GM21515 (cell line): ENCODE measurements around the gene GAL3ST2.
"Not testable (repeated sequence)": the region's sequence is repeated elsewhere in the genome, so short reads cannot be mapped to it uniquely, and the experiment has no call there.

Source experiments
- ATAC-seq: cut with Tn5 transposase; IDR thresholded peaks from one replicate; pipeline ENCODE4 v1.9.1; 2021; ENCODE audit not compliant: unreplicated experiment

The GAL3ST2 gene

DNA sequence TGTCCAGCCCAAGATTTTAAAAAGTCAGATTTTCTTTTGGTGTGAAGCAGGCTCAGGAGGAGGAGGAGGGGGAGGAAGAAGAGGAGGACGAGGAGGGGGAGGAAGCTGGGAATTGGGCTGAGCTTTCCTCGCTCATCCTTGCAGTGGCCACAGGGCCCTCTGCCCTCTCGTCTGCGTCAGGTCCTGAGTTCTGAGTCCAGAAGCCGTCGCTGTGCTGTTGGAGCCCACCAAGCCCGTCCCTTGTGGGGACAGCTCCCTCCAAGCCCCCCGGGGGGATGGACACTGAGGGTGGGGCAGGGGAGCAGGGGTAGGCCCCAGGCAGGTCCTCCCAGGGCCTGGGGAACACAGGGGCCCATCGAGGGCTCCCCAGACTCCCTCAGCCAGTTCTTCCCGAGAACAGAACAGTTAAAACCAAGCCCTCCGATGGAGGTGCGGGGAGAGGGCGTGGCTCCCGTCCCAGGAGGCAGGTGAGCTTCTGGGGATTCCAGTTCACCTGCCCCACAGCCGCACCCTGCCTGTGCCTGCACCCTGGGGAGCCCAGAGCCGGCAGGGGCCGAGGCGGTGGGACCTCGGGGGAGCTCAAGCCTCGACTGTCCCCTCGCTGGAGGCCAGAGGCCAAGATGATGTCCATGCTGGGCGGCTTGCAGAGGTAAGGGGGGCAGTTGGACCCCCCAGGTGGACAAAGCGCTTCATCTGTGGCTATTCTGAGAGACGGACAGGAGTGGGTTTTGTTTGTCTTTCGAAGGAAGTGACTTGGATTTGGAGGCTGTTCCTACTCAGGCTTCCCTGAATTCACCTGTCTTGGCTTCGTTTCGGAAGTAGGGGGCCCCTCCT, at the start of gene GAL3ST2:
Gene GAL3ST2 (plus strand): TSS at position 487 of the 834 bp plus-strand sequence. CDS start 134 bp downstream, at position 621.
- no peak for ATAC-seq

DNA sequence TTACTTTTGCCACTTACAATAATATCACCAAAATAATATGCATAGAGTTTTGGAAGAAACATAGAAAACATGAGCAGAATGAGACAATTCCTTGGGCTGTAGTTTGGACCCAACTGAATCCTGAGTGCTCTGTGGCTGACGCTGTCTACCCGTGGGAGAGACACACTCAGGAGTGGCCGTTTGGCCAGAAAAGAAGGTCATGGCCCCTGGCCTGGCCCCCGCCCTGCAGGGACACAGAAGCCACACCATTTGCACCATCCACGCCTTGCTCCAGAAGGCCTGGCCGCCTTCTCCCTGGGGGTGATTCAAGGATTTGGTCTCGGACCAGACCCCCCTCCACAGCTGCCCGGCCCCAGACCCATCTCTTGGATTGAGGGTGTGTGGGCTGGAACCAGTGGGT, 48.6 kb upstream of the GAL3ST2 start:
- no peak for ATAC-seq

DNA sequence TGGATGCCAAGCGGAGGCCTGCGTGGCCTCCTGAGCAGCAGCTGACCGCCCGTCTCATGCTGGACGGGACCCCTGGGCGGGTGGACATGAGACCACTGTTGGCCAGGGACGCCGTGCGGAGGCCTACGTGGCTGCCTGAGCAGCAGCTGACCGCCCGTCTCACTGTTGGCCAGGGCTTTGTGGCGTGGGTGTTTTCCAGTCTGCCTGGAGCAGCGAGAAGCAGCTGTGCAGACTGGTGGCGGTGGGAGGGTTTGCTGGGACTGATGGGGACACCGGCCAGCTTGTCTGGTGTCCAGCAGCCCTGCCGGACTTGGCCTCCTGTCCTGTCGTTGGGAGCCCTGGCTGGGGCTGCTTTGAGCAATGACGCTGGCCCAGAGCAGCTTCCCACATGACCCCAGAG, 48.0 kb upstream of the GAL3ST2 start:
- no peak for ATAC-seq

- no peak for ATAC-seq
These were observed 46.8 kb upstream of the GAL3ST2 start for GRCh38 chr2:241729868-241730267.

- ATAC-seq, result no peak
These were observed 45.8 kb upstream of the GAL3ST2 start for GRCh38 chr2:241730671-241731293.

- not testable (repeated sequence) for ATAC-seq
These were observed 44.0 kb upstream of the GAL3ST2 start for GRCh38 chr2:241732513-241733186.

GRCh38 chr2:241733391-241734207, 43.0 kb upstream of the GAL3ST2 start:
- ATAC-seq, result no peak

DNA sequence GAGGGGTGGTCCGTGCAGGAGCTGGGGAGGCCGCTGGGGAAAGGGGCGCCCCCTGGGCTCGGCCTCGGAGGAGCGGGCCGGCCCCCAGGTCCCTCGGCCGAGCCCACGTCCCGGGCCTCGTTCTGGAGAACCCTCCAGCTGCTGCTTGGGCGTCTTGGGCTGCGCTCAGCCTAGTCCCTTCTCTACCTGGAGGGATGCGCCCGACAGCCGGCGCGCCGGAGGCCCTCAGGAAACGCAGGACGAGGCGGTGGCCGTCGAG, 42.5 kb upstream of the GAL3ST2 start:
- peak; percentile 24 for ATAC-seq

DNA sequence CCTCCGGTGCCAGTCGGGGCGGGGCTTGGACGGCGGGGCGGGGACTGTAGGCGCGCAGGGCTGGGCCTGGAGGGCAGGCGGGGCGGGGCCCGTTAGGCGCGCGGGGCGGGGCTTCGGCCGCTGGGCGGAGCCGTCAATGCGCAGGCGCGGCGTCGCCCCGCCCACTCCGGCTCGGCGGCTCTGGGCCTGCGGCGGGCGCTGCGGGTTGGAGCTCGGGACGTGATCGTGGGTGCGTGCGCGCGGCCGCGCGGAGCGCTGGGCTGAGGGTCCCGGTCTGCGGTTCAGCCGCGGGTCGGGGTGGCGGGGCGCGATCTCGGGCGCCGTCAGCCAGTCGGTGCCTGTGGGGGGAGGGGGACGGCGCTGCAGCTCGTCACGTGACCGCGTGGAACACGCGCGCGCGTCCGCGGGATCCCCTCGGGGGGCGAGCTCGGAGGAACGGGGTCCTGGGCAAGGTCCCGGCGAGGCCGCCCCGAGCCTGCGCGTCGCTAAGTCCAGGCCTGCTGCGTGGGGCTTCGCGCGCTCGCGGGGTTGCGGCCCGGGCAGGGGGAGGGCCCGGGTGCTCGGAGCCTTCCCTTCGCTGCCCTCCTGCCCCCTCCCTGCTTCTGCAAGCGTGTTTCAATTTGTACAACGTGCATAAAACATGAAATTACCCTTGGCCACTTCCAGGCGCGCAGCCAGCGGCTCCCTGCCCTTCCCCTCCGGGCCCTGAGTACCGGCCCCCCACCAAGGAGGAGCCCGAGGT, 42.0 kb upstream of the GAL3ST2 start, which contains the start of gene D2HGDH:
Gene D2HGDH (plus strand): TSS at position 164 of the 742 bp plus-strand sequence. CDS start 595 bp downstream, outside the sequence.
- peak; percentile 72 for ATAC-seq

DNA sequence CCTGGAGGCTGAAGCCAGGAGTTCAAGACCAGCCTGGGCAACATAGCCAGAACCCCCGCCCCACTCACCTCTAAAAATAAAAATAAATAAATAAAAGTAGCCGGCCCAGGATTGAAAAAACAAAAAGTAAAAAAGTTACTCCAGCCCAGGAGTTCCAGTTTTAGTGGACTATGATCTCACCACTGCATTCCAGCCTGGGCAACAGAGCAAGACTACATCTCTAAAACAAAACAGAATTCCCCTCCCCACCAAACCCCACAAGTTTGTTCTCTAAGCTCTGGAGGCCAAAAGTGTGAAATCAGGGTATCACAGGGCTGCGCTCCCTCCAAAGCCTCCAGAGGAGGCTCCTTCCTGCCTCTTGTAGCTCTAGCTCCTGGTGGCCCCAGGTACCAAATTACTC, 40.5 kb upstream of the GAL3ST2 start:
- no peak for ATAC-seq

- no peak for ATAC-seq
These were observed 38.5 kb upstream of the GAL3ST2 start for GRCh38 chr2:241738040-241738686.

- no peak for ATAC-seq
These were observed 37.4 kb upstream of the GAL3ST2 start for GRCh38 chr2:241739177-241739576.

GRCh38 chr2:241739651-241740050, 37.0 kb upstream of the GAL3ST2 start:
- no peak for ATAC-seq

GRCh38 chr2:241741016-241741415, 35.6 kb upstream of the GAL3ST2 start:
- ATAC-seq, result no peak

DNA sequence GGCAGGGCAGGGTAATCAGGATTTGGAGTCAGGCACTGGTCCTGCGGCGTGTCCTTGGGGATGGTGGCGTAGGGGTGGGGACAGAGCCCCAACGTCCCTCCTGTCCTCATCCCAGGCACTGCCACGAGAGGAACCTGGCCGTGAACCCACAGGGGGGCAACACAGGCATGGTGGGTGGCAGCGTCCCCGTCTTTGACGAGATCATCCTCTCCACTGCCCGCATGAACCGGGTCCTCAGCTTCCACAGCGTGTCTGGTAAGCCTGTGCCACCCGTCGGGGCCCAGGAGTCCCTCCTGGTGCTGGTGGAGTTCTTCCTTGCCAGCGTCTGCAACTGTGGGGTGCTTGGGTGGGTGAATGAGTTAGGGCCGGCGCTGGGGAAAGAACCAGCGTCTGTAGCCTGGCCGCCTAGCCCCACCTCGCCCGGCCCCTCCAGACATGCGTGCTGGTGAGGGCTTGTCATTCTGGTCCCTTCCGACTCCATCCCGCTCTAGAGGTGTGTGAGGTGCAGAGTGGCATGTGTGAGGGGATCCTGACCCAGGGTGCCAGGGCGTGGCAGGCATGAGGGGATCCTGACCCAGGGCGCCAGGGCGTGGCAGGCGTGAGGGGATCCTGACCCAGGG, 34.2 kb upstream of the GAL3ST2 start:
- ATAC-seq, result no peak

GRCh38 chr2:241743008-241743407, 33.6 kb upstream of the GAL3ST2 start:
- ATAC-seq, result not testable (repeated sequence)

DNA sequence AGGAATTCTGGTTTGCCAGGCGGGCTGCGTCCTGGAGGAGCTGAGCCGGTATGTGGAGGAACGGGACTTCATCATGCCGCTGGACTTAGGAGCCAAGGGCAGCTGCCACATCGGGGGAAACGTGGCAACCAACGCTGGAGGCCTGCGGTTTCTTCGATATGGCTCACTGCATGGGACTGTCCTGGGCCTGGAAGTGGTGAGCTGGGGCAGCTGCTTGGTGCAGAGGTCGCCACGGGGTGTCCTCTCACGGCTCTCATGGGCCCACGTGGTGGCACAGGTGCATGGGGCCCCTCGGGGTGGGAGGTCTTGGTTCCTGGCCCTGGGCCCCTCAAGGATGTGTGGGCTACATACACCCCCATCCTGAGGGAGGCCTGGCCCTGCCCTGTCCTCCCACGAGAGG, 33.0 kb upstream of the GAL3ST2 start:
- no peak for ATAC-seq

- ATAC-seq, result no peak
These were observed 32.4 kb upstream of the GAL3ST2 start for GRCh38 chr2:241744028-241744754.

- no peak for ATAC-seq
These were observed 31.3 kb upstream of the GAL3ST2 start for GRCh38 chr2:241745276-241745675.
